Measurements from ENCODE around the gene ABCC1.

GRCh38 chr16:15906439-15906838 lies 43.0 kb upstream of the ABCC1 start:
- no peak for TF ChIP-seq SMC3 (conservative IDR thresholded peaks at IDR 0.05; ENCODE audit: poor library complexity)
- TF ChIP-seq CTCF (IDR thresholded peaks at IDR 0.05; ENCODE audit: poor library complexity, severe bottlenecking), result no peak
- TF ChIP-seq, protein P1, sequence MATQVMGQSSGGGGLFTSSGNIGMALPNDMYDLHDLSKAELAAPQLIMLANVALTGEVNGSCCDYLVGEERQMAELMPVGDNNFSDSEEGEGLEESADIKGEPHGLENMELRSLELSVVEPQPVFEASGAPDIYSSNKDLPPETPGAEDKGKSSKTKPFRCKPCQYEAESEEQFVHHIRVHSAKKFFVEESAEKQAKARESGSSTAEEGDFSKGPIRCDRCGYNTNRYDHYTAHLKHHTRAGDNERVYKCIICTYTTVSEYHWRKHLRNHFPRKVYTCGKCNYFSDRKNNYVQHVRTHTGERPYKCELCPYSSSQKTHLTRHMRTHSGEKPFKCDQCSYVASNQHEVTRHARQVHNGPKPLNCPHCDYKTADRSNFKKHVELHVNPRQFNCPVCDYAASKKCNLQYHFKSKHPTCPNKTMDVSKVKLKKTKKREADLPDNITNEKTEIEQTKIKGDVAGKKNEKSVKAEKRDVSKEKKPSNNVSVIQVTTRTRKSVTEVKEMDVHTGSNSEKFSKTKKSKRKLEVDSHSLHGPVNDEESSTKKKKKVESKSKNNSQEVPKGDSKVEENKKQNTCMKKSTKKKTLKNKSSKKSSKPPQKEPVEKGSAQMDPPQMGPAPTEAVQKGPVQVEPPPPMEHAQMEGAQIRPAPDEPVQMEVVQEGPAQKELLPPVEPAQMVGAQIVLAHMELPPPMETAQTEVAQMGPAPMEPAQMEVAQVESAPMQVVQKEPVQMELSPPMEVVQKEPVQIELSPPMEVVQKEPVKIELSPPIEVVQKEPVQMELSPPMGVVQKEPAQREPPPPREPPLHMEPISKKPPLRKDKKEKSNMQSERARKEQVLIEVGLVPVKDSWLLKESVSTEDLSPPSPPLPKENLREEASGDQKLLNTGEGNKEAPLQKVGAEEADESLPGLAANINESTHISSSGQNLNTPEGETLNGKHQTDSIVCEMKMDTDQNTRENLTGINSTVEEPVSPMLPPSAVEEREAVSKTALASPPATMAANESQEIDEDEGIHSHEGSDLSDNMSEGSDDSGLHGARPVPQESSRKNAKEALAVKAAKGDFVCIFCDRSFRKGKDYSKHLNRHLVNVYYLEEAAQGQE (IDR thresholded peaks at IDR 0.05; ENCODE audit: borderline replicate concordance), result no peak
- TF ChIP-seq POLR2AphosphoS5 (IDR thresholded peaks at IDR 0.05), result no peak
- TF ChIP-seq EP300 (conservative IDR thresholded peaks at IDR 0.05; ENCODE audit: poor library complexity, severe bottlenecking), result no peak
- TF ChIP-seq RAD21 (conservative IDR thresholded peaks at IDR 0.05), result no peak
- no peak for TF ChIP-seq TAF1 (IDR thresholded peaks at IDR 0.05; ENCODE audit: low read depth)
- no peak for TF ChIP-seq EZH2 (IDR thresholded peaks at IDR 0.05; ENCODE audit: borderline replicate concordance, insufficient read depth, low read length, poor library complexity, severe bottlenecking)
- no peak for TF ChIP-seq MXI1 (conservative IDR thresholded peaks at IDR 0.05; ENCODE audit: poor library complexity, severe bottlenecking)
